Measurements from ENCODE around the gene PIGS.

Gene PIGS

GRCh38 chr17:28538296-28538895 lies 32.9 kb downstream of the PIGS start:
- no peaks in the 10 kb centered on the region for H3K9me3 Mint-ChIP-seq
- DNase-seq, result no peak
- H3K27me3 Mint-ChIP-seq, result no peaks in the 10 kb centered on the region
- H3K4me3 Mint-ChIP-seq, result no peak overlapping the region
- no peaks in the 10 kb centered on the region for H3K4me1 Mint-ChIP-seq (ENCODE audit: low read depth in 2 of 2)
- H3K27ac Mint-ChIP-seq, result no peak overlapping the region
- ATAC-seq (replicated peaks), result no peak
- no peaks in the 10 kb centered on the region for H3K36me3 Mint-ChIP-seq (ENCODE audit: insufficient read depth)

DNA sequence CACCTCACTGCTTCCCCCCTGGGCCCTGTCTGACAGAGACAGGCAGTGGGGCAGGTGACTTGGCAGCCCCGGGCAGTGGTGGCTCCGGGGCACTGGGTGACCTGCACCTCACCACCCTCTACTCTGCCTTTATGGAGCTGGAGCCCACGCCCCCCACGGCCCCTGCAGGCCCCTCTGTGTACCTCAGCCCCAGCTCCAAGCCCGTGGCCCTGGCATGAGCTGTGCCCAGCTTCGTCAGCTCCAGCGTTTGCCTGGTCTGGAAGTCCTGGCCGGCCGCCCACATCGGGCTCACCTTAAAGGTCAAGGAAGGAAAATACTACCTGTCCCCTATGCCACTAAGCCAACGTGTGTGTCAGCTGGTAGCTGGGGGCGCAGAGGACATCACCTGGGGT lies 34.1 kb downstream of the PIGS start:
- DNase-seq, result no peak
- no peak for ATAC-seq (replicated peaks)
- H3K27ac Mint-ChIP-seq, result no peak overlapping the region
- H3K4me1 Mint-ChIP-seq (ENCODE audit: low read depth in 2 of 2), result no peaks in the 10 kb centered on the region
- no peaks in the 10 kb centered on the region for H3K36me3 Mint-ChIP-seq (ENCODE audit: insufficient read depth)
- no peaks in the 10 kb centered on the region for H3K9me3 Mint-ChIP-seq
- no peak overlapping the region for H3K4me3 Mint-ChIP-seq
- H3K27me3 Mint-ChIP-seq, result no peaks in the 10 kb centered on the region

- Mint-ChIP-seq H3K9me3 (no peaks in the 10 kb centered on the region), H3K27ac (no peak overlapping the region), H3K27me3 (peaks cover 1 to 2% of the 10 kb centered on the region in 2 donors), H3K36me3 (ENCODE audit: insufficient read depth) (no peaks in the 10 kb centered on the region), H3K4me1 (ENCODE audit: low read depth in 2 of 2) (no peaks in the 10 kb centered on the region), H3K4me3 (no peak overlapping the region)
- DNase-seq (no peak), ATAC-seq (replicated peaks) (no peak)
Measured at GRCh38 chr17:28536532-28537218, 34.6 kb downstream of the PIGS start.

DNA sequence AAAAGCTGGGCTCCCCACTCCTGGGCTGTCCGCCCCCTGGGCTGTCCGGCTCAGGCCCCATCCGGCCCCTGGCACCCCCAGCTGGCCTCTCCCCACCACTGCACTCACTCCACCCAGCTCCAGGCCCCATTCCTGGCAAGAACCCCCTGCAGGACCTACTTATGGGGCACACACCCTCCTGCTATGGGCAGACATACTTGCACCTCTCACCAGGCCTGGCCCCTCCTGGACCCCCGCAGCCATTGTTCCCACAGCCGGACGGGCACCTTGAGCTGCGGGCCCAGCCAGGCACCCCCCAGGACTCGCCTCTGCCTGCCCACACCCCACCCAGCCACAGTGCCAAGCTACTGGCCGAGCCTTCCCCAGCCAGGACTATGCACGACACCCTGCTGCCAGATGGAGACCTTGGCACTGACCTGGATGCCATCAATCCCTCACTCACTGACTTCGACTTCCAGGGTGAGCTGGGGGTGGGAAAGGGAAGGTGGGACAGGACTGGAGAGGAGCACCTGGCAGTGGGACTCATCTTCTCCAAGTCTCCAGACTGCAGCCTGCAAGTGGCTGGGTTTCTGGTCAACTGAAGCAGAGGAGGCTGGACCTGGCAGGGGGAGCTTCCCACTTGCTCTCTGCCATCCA lies 36.5 kb downstream of the PIGS start:
- H3K4me3 Mint-ChIP-seq, result no peak overlapping the region
- H3K9me3 Mint-ChIP-seq, result no peaks in the 10 kb centered on the region
- no peaks in the 10 kb centered on the region for H3K36me3 Mint-ChIP-seq (ENCODE audit: insufficient read depth)
- H3K4me1 Mint-ChIP-seq (ENCODE audit: low read depth in 2 of 2), result no peaks in the 10 kb centered on the region
- DNase-seq (no peak), ATAC-seq (replicated peaks) (no peak)
- no peak overlapping the region for H3K27ac Mint-ChIP-seq
- H3K27me3 Mint-ChIP-seq, result peaks cover 5 to 15% of the 10 kb centered on the region in 2 donors

DNA sequence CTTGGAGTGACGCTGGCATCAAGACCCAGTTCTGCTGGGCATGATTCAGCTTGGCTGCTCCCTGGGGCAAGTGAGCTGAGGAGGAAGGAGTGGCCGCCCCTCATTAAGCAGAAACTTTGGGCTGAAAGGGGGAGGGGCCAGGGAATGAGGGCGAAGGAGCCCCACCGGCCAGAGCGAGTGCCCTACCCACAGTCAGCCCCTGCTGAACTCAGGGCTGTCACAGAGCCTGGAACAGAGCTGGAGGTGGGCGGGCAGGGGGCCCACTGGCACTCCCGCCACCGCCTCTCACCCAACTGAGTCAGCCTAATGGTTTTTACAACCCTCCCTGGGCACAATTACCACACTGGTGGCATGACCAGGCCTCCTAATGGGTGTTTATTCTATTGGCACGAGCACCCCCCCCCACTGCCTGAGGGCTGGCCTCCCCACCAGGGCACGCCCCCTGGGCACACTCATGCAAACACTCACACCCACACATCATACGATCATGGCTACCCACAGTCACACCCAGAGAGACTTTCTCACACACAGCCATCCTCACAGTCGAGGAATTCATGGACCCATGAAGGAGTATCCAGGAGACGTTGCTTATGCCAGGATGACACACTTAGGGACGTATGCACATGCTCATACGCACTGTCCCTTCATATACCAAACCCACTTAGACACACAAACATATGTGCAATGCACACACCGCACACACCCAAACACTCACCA lies 38.1 kb downstream of the PIGS start:
- Mint-ChIP-seq H3K27ac (no peak overlapping the region), H3K27me3 (peaks cover 5 to 15% of the 10 kb centered on the region in 2 donors), H3K9me3 (no peaks in the 10 kb centered on the region), H3K4me3 (no peak overlapping the region), H3K36me3 (ENCODE audit: insufficient read depth) (no peaks in the 10 kb centered on the region), H3K4me1 (ENCODE audit: low read depth in 2 of 2) (no peaks in the 10 kb centered on the region)
- no peak for DNase-seq
- ATAC-seq (replicated peaks), result no peak

GRCh38 chr17:28532050-28532960 lies 39.0 kb downstream of the PIGS start:
- Mint-ChIP-seq H3K27ac (no peak overlapping the region), H3K36me3 (ENCODE audit: insufficient read depth) (no peaks in the 10 kb centered on the region), H3K4me1 (ENCODE audit: low read depth in 2 of 2) (no peaks in the 10 kb centered on the region), H3K27me3 (peaks cover 5 to 15% of the 10 kb centered on the region in 2 donors), H3K4me3 (no peak overlapping the region), H3K9me3 (no peaks in the 10 kb centered on the region)
- DNase-seq (no peak), ATAC-seq (replicated peaks) (no peak)

- H3K27me3 Mint-ChIP-seq, result peaks cover 5 to 15% of the 10 kb centered on the region in 2 donors
- DNase-seq (no peak), ATAC-seq (replicated peaks) (no peak)
- H3K4me1 Mint-ChIP-seq (ENCODE audit: low read depth in 2 of 2), result no peaks in the 10 kb centered on the region
- H3K27ac Mint-ChIP-seq, result no peak overlapping the region
- no peaks in the 10 kb centered on the region for H3K36me3 Mint-ChIP-seq (ENCODE audit: insufficient read depth)
- H3K4me3 Mint-ChIP-seq, result no peak overlapping the region
- H3K9me3 Mint-ChIP-seq, result no peaks in the 10 kb centered on the region
Measured at GRCh38 chr17:28530926-28531325, 40.4 kb downstream of the PIGS start.

- H3K36me3 Mint-ChIP-seq (ENCODE audit: insufficient read depth), result no peaks in the 10 kb centered on the region
Measured at GRCh38 chr17:28530250-28530649, 41.1 kb downstream of the PIGS start.

GRCh38 chr17:28529013-28529400 lies 42.3 kb downstream of the PIGS start:
- Mint-ChIP-seq H3K4me3 (no peak overlapping the region), H3K9me3 (no peaks in the 10 kb centered on the region), H3K27ac (no peak overlapping the region), H3K27me3 (peaks cover 5 to 15% of the 10 kb centered on the region in 2 donors), H3K4me1 (ENCODE audit: low read depth in 2 of 2) (no peaks in the 10 kb centered on the region), H3K36me3 (ENCODE audit: insufficient read depth) (no peaks in the 10 kb centered on the region)
- DNase-seq (no peak), ATAC-seq (replicated peaks) (no peak)

More at GRCh38 chr17:28530250-28530649, 41.1 kb downstream of the PIGS start:
- Mint-ChIP-seq H3K4me1 (ENCODE audit: low read depth in 2 of 2) (no peaks in the 10 kb centered on the region), H3K4me3 (no peak overlapping the region), H3K27me3 (peaks cover 5 to 15% of the 10 kb centered on the region in 2 donors), H3K27ac (no peak overlapping the region), H3K9me3 (no peaks in the 10 kb centered on the region)
- DNase-seq (no peak), ATAC-seq (replicated peaks) (no peak)

GRCh38 chr17:28528327-28529012 lies 42.9 kb downstream of the PIGS start:
- no peaks in the 10 kb centered on the region for H3K9me3 Mint-ChIP-seq
- no peaks in the 10 kb centered on the region for H3K4me1 Mint-ChIP-seq (ENCODE audit: low read depth in 2 of 2)
- H3K4me3 Mint-ChIP-seq, result no peak overlapping the region
- no peak for ATAC-seq (replicated peaks)
- peaks cover 5 to 15% of the 10 kb centered on the region in 2 donors for H3K27me3 Mint-ChIP-seq
- DNase-seq, result no peak
- no peak overlapping the region for H3K27ac Mint-ChIP-seq
- H3K36me3 Mint-ChIP-seq (ENCODE audit: insufficient read depth), result no peaks in the 10 kb centered on the region

- H3K9me3 Mint-ChIP-seq, result no peaks in the 10 kb centered on the region
- no peak overlapping the region for H3K27ac Mint-ChIP-seq
- H3K27me3 Mint-ChIP-seq, result peaks cover 5 to 15% of the 10 kb centered on the region in 2 donors
- H3K36me3 Mint-ChIP-seq (ENCODE audit: insufficient read depth), result no peaks in the 10 kb centered on the region
- no peak overlapping the region for H3K4me3 Mint-ChIP-seq
- DNase-seq (no peak), ATAC-seq (replicated peaks) (no peak)
- H3K4me1 Mint-ChIP-seq (ENCODE audit: low read depth in 2 of 2), result no peaks in the 10 kb centered on the region
Measured at GRCh38 chr17:28527859-28528258, 43.5 kb downstream of the PIGS start.

DNA sequence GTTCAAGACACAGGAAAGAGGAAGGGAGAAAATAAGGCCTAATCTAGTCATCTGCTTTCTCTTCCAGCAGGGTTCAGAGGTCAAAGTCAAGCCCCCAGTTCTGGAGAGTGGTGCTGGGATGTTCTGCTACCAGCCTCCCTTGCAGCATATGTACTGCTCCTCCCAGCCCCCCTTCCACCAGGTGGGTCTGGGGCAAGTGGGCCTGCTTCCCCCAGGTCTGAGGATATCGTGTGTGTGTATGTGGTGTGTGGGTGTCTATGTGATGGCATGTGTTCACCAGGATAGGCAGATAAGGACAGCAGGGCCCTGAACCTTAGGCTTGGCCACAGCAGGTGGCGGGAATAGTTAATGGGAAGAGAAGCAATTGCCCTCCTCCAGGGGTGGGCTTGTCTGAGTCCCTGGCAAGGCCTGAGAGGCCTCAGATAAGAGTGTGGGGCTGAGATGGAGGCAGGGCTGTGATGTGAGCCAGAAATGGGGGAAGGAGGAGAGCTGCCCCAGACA lies 44.1 kb downstream of the PIGS start:
- Mint-ChIP-seq H3K27me3 (peaks cover 5 to 15% of the 10 kb centered on the region in 2 donors), H3K4me3 (no peak overlapping the region), H3K36me3 (ENCODE audit: insufficient read depth) (no peaks in the 10 kb centered on the region), H3K4me1 (ENCODE audit: low read depth in 2 of 2) (no peaks in the 10 kb centered on the region), H3K27ac (no peak overlapping the region), H3K9me3 (no peaks in the 10 kb centered on the region)
- ATAC-seq (replicated peaks) (no peak), DNase-seq (no peak)
